Activated T-cell treated with anti-CD3 and anti-CD28 coated beads, Interleukin-2, amount 50 U/mL, for 4 hours (primary cell): ENCODE results near the gene MAP1LC3B2. TPM values are rescaled to one million over a fixed set of nuclear protein-coding genes. Genes with fewer than 3 reads are reported as not detected.

Source experiments
- ATAC-seq, 2 donors: fragments of 200-7000 bp; cut with Tn5 transposase; one replicate each; pipeline ENCODE4 v1.10.0; 2021
- DNase-seq: peaks from one replicate; pipeline ENCODE4 v3.0.0-alpha.2; 2020
- H3K27me3 Mint-ChIP-seq: one replicate; pipeline ENCODE4 v1.8.0; 2021; ENCODE audit warnings: low read depth, mixed read lengths
- H3K36me3 Mint-ChIP-seq: one replicate; pipeline ENCODE4 v1.8.0; 2022; ENCODE audit warnings: mixed read lengths; ENCODE audit not compliant: insufficient read depth
- H3K4me1 Mint-ChIP-seq: one replicate; pipeline ENCODE4 v1.8.0; 2021; ENCODE audit warnings: low read depth, mixed read lengths
- H3K4me3 Mint-ChIP-seq: one replicate; pipeline ENCODE4 v1.8.0; 2021; ENCODE audit warnings: mild to moderate bottlenecking, moderate library complexity, mixed read lengths
- H3K9me3 Mint-ChIP-seq: one replicate; pipeline ENCODE4 v1.8.0; 2021; ENCODE audit warnings: mixed read lengths
- total RNA-seq, 3 donors: library from RNA; stranded (reverse); gene quantifications; one replicate each; pipeline ENCODE4 v1.2.1, GENCODE V29; 2021

The MAP1LC3B2 gene
- total RNA-seq, 3 donors from 2014 or later = 1.1 to 1.5 TPM; not detected in 1

GRCh38 chr12:116601933-116602810 lies 43.0 kb downstream of the MAP1LC3B2 start:
- H3K27me3 Mint-ChIP-seq = peaks cover 2% of the 10 kb centered on the region
- H3K4me3 Mint-ChIP-seq = no peak overlapping the region
- ATAC-seq (no peak), DNase-seq (no peak)
- peaks cover 4% of the 10 kb centered on the region for H3K4me1 Mint-ChIP-seq
- no peaks in the 10 kb centered on the region for H3K9me3 Mint-ChIP-seq
- no peaks in the 10 kb centered on the region for H3K36me3 Mint-ChIP-seq

GRCh38 chr12:116603546-116604177 lies 44.5 kb downstream of the MAP1LC3B2 start:
- peaks cover 4% of the 10 kb centered on the region for H3K4me1 Mint-ChIP-seq
- no peak overlapping the region for H3K4me3 Mint-ChIP-seq
- H3K27me3 Mint-ChIP-seq = peaks cover 2% of the 10 kb centered on the region
- H3K9me3 Mint-ChIP-seq = no peaks in the 10 kb centered on the region
- H3K36me3 Mint-ChIP-seq = no peaks in the 10 kb centered on the region
- no peak for ATAC-seq
- no peak for DNase-seq

GRCh38 chr12:116604178-116604895 lies 45.2 kb downstream of the MAP1LC3B2 start:
- H3K27me3 Mint-ChIP-seq = peaks cover 2% of the 10 kb centered on the region
- no peaks in the 10 kb centered on the region for H3K36me3 Mint-ChIP-seq
- H3K4me1 Mint-ChIP-seq = peaks cover 4% of the 10 kb centered on the region
- no peak overlapping the region for H3K4me3 Mint-ChIP-seq
- no peak for ATAC-seq
- no peaks in the 10 kb centered on the region for H3K9me3 Mint-ChIP-seq
- no peak for DNase-seq

- Mint-ChIP-seq H3K4me1 (no peaks in the 10 kb centered on the region), H3K36me3 (no peaks in the 10 kb centered on the region)
- ATAC-seq = no peak
Measured at GRCh38 chr12:116604951-116605641, 45.9 kb downstream of the MAP1LC3B2 start.

GRCh38 chr12:116606397-116606796 lies 47.2 kb downstream of the MAP1LC3B2 start:
- Mint-ChIP-seq H3K4me1 (no peaks in the 10 kb centered on the region), H3K27me3 (peaks cover 2% of the 10 kb centered on the region), H3K9me3 (no peaks in the 10 kb centered on the region), H3K36me3 (no peaks in the 10 kb centered on the region), H3K4me3 (no peak overlapping the region)
- DNase-seq (no peak), ATAC-seq (no peak)

More at GRCh38 chr12:116604951-116605641, 45.9 kb downstream of the MAP1LC3B2 start:
- no peak overlapping the region for H3K4me3 Mint-ChIP-seq
- H3K9me3 Mint-ChIP-seq = no peaks in the 10 kb centered on the region
- no peak for DNase-seq
- H3K27me3 Mint-ChIP-seq = peaks cover 2% of the 10 kb centered on the region

GRCh38 chr12:116607039-116607438 lies 47.9 kb downstream of the MAP1LC3B2 start:
- Mint-ChIP-seq H3K4me1 (no peaks in the 10 kb centered on the region), H3K36me3 (no peaks in the 10 kb centered on the region), H3K9me3 (no peaks in the 10 kb centered on the region), H3K4me3 (no peak overlapping the region), H3K27me3 (peaks cover 2% of the 10 kb centered on the region)
- DNase-seq (no peak), ATAC-seq (no peak)

- no peaks in the 10 kb centered on the region for H3K36me3 Mint-ChIP-seq
- H3K9me3 Mint-ChIP-seq = no peaks in the 10 kb centered on the region
- H3K27me3 Mint-ChIP-seq = peaks cover 2% of the 10 kb centered on the region
- ATAC-seq (no peak), DNase-seq (no peak)
- no peaks in the 10 kb centered on the region for H3K4me1 Mint-ChIP-seq
- H3K4me3 Mint-ChIP-seq = no peak overlapping the region
Measured at GRCh38 chr12:116609319-116610114, 50.3 kb downstream of the MAP1LC3B2 start.

GRCh38 chr12:116610971-116611541 lies 51.9 kb downstream of the MAP1LC3B2 start:
- ATAC-seq (no peak), DNase-seq (no peak)
- Mint-ChIP-seq H3K4me1 (no peaks in the 10 kb centered on the region), H3K36me3 (no peaks in the 10 kb centered on the region), H3K27me3 (peaks cover 2% of the 10 kb centered on the region), H3K4me3 (no peak overlapping the region), H3K9me3 (no peaks in the 10 kb centered on the region)

GRCh38 chr12:116612436-116612835 lies 53.3 kb downstream of the MAP1LC3B2 start:
- no peak for ATAC-seq
- Mint-ChIP-seq H3K27me3 (no peaks in the 10 kb centered on the region), H3K4me3 (no peak overlapping the region), H3K36me3 (no peaks in the 10 kb centered on the region), H3K4me1 (no peaks in the 10 kb centered on the region), H3K9me3 (no peaks in the 10 kb centered on the region)
- no peak for DNase-seq

- no peak for ATAC-seq
- Mint-ChIP-seq H3K27me3 (no peaks in the 10 kb centered on the region), H3K9me3 (no peaks in the 10 kb centered on the region), H3K4me1 (no peaks in the 10 kb centered on the region), H3K36me3 (no peaks in the 10 kb centered on the region), H3K4me3 (no peak overlapping the region)
- no peak for DNase-seq
Measured at GRCh38 chr12:116613256-116613655, 54.1 kb downstream of the MAP1LC3B2 start.

GRCh38 chr12:116614194-116614915 lies 55.2 kb downstream of the MAP1LC3B2 start:
- Mint-ChIP-seq H3K36me3 (no peaks in the 10 kb centered on the region), H3K27me3 (no peaks in the 10 kb centered on the region), H3K4me1 (no peaks in the 10 kb centered on the region), H3K9me3 (no peaks in the 10 kb centered on the region), H3K4me3 (no peak overlapping the region)
- no peak for DNase-seq
- no peak for ATAC-seq

GRCh38 chr12:116615141-116615861 lies 56.1 kb downstream of the MAP1LC3B2 start:
- no peak for DNase-seq
- Mint-ChIP-seq H3K36me3 (no peaks in the 10 kb centered on the region), H3K27me3 (no peaks in the 10 kb centered on the region), H3K9me3 (no peaks in the 10 kb centered on the region), H3K4me1 (no peaks in the 10 kb centered on the region), H3K4me3 (no peak overlapping the region)
- ATAC-seq = no peak
